PC-3 (cell line): ENCODE results near the gene DLEC1.

ENCODE experiments used
- EZH2 ChIP-seq: fragments of 300-600 bp; sonication (generic); IDR thresholded peaks from one replicate; pipeline ENCODE4 v1.6.1; 2017; ENCODE audit warnings: antibody characterized with exemption, mild to moderate bottlenecking, low read length; ENCODE audit not compliant: unreplicated experiment
- EZH2phosphoT487 ChIP-seq: fragments of 300-600 bp; sonication (generic); IDR thresholded peaks from 2 replicates; pipeline ENCODE4 v1.6.1; 2018; ENCODE audit warnings: mild to moderate bottlenecking, antibody characterized with exemption, low read length, borderline replicate concordance
- TF ChIP-seq, protein P1 (sequence below): fragments of 300-600 bp; sonication (generic); conservative IDR thresholded peaks from 2 replicates; pipeline ENCODE4 v1.5.1; 2017; ENCODE audit warnings: antibody characterized with exemption, low read depth, mild to moderate bottlenecking, low read length

DNA sequence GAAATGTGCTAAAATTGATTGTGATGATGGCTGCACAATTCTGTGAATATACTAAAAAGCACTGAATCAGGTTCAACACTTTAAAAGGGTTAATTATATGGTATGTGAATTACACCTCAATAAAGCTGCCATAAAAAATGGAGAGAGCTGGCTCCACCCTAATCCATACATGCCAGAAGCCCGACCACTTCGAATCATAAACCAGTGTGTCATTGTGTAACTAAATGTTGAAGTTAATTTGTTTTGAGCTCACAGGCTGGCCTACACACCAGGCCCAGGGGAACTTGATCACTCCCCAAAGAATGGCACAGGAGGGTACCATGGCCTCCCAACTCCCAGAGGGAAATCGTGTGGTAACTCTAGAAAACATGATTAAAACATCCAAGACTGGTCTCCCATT is 23.5 kb upstream of the DLEC1 start:
- TF ChIP-seq, protein P1, sequence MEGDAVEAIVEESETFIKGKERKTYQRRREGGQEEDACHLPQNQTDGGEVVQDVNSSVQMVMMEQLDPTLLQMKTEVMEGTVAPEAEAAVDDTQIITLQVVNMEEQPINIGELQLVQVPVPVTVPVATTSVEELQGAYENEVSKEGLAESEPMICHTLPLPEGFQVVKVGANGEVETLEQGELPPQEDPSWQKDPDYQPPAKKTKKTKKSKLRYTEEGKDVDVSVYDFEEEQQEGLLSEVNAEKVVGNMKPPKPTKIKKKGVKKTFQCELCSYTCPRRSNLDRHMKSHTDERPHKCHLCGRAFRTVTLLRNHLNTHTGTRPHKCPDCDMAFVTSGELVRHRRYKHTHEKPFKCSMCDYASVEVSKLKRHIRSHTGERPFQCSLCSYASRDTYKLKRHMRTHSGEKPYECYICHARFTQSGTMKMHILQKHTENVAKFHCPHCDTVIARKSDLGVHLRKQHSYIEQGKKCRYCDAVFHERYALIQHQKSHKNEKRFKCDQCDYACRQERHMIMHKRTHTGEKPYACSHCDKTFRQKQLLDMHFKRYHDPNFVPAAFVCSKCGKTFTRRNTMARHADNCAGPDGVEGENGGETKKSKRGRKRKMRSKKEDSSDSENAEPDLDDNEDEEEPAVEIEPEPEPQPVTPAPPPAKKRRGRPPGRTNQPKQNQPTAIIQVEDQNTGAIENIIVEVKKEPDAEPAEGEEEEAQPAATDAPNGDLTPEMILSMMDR: no peak
- TF ChIP-seq EZH2 (no peak), EZH2phosphoT487 (no peak)
